Adrenal gland (tissue), 5 donors: Measurements from ENCODE around the gene SRSF10.

Source experiments
- POLR2A ChIP-seq, 2 donors: fragments of 450-650 bp; IDR thresholded peaks; one replicate each; pipeline ENCODE4 v1.6.1; 2017; ENCODE audit warnings: antibody characterized with exemption in 2 of 2, mild to moderate bottlenecking in 2 of 2, moderate library complexity in 1 of 2
- TF ChIP-seq, protein P1 (sequence below), 6 experiments: fragments of 450-650 bp in 4 of 6; fragments of 200-600 bp in 2 of 6; sonication (generic) in 1 of 6; IDR thresholded peaks; 1 replicate in 5 of 6; 2 replicates in 1 of 6; pipeline versions ENCODE4 v1.5.1 to v1.8.0; 2016 to 2021; ENCODE audit warnings: antibody characterized with exemption in 6 of 6, mild to moderate bottlenecking in 2 of 6, moderate library complexity in 1 of 6
- donor health status: DM: no; HTN: no; CAD: no.

DNA sequence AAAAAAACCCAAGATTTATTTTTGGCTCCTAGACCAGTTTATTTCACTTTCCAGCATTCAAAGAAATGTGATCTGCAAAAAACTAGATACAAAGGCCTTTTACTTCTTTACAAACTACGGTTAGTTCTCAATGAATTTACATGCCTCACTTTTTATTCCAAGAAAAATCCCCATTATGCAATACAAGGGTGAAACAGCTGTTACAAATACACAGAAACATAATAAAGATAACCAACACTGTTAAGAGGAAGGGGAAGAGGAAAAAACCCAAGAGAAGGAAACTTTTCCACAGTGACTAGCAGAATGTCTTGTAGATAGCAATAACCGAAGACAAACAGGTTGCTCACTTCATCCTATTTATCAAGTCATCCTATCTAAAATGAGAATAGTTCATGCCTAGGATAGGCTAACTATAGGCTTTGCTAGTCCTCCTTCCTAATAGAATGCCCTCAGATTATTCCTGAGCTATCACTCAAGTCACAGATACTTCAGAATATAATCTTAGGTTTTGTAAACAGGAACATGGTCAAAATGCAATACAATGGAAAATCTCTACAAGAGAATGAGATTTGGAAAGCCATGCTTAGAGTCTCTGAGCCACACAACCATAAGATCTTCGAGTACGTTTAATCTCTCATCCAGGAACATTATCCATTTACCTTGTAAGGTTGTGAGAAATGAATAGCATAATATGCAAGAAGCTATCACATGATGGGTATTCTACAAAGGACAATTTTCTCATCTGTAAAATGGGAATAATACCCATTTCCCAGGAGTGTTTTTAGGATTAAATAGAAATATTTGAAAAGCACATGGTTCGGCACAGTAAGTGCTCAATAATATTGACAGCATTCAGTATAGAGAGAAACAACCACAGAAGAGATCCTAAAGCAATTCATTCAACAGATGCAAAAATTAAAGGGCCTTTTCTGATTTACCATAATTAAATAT is 15.1 kb downstream of the SRSF10 start:
- TF ChIP-seq POLR2A (IDR thresholded peaks at IDR 0.05): no peak
- TF ChIP-seq, protein P1, sequence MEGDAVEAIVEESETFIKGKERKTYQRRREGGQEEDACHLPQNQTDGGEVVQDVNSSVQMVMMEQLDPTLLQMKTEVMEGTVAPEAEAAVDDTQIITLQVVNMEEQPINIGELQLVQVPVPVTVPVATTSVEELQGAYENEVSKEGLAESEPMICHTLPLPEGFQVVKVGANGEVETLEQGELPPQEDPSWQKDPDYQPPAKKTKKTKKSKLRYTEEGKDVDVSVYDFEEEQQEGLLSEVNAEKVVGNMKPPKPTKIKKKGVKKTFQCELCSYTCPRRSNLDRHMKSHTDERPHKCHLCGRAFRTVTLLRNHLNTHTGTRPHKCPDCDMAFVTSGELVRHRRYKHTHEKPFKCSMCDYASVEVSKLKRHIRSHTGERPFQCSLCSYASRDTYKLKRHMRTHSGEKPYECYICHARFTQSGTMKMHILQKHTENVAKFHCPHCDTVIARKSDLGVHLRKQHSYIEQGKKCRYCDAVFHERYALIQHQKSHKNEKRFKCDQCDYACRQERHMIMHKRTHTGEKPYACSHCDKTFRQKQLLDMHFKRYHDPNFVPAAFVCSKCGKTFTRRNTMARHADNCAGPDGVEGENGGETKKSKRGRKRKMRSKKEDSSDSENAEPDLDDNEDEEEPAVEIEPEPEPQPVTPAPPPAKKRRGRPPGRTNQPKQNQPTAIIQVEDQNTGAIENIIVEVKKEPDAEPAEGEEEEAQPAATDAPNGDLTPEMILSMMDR (IDR thresholded peaks at IDR 0.05): no peak
